Astrocyte of the hippocampus (primary cell): Measurements from ENCODE around the gene ROCK2.

Experiments
- DNase-seq: peaks from one replicate; pipeline ENCODE4 v3.0.0; 2011; ENCODE audit warnings: low read depth, low spot score

Gene ROCK2

GRCh38 chr2:11154016-11154922 is 190.2 kb downstream of the ROCK2 start:
- DNase-seq, result no peak

- DNase-seq, result no peak
These were observed 191.8 kb downstream of the ROCK2 start for GRCh38 chr2:11152591-11152990.

GRCh38 chr2:11147263-11147662 is 197.2 kb downstream of the ROCK2 start:
- DNase-seq, result no peak

- no peak for DNase-seq
These were observed 198.4 kb downstream of the ROCK2 start for GRCh38 chr2:11146076-11146475.

- DNase-seq, result no peak
These were observed 199.1 kb downstream of the ROCK2 start for GRCh38 chr2:11145350-11145749.

- DNase-seq, result no peak
These were observed 199.7 kb downstream of the ROCK2 start for GRCh38 chr2:11144738-11145079.

GRCh38 chr2:11144077-11144737 is 200.2 kb downstream of the ROCK2 start:
- no peak for DNase-seq

- DNase-seq, result no peak
These were observed 201.4 kb downstream of the ROCK2 start for GRCh38 chr2:11142987-11143386.

GRCh38 chr2:11142330-11142729 is 202.1 kb downstream of the ROCK2 start:
- no peak for DNase-seq

GRCh38 chr2:11141319-11141718 is 203.1 kb downstream of the ROCK2 start:
- no peak for DNase-seq

GRCh38 chr2:11140492-11140891 is 203.9 kb downstream of the ROCK2 start:
- no peak for DNase-seq

GRCh38 chr2:11134349-11134748 is 210.1 kb downstream of the ROCK2 start:
- no peak for DNase-seq

GRCh38 chr2:11133936-11134320 is 210.5 kb downstream of the ROCK2 start:
- DNase-seq, result no peak

GRCh38 chr2:11133238-11133935 is 211.0 kb downstream of the ROCK2 start:
- peak; percentile 43 for DNase-seq

GRCh38 chr2:11132036-11132671 is 212.3 kb downstream of the ROCK2 start:
- DNase-seq, result no peak

GRCh38 chr2:11131166-11131920 is 213.1 kb downstream of the ROCK2 start:
- DNase-seq, result no peak
